SU-DHL-6 (cell line): ENCODE data around the gene WDR19.

Source experiments
- H2AFZ ChIP-seq: fragments of 200-600 bp; sonication (generic); 2 replicates; pipeline ENCODE4 v1.6.1; 2014; ENCODE audit warnings: low read depth, mild to moderate bottlenecking, moderate library complexity, mixed read lengths, antibody characterized with exemption, low read length; ENCODE audit not compliant: severe bottlenecking
- H3F3A ChIP-seq: fragments of 200-600 bp; shearing (Covaris generic); 2 replicates; pipeline ENCODE4 v1.6.0; 2016; ENCODE audit warnings: antibody characterized with exemption, mild to moderate bottlenecking; ENCODE audit not compliant: insufficient read depth
- H3K27ac ChIP-seq: fragments of 200-600 bp; sonication (generic); 2 replicates; pipeline ENCODE4 v1.5.1; 2016; ENCODE audit warnings: low read depth, mild to moderate bottlenecking, low read length, moderate library complexity, mixed read lengths
- H3K27me3 ChIP-seq: fragments of 200-600 bp; sonication (generic), shearing (Covaris generic); 2 replicates; pipeline ENCODE4 v1.6.0; 2014; ENCODE audit warnings: mild to moderate bottlenecking, low read length
- H3K36me3 ChIP-seq: fragments of 200-600 bp; sonication (generic); 2 replicates; pipeline ENCODE4 v1.6.1; 2014; ENCODE audit warnings: mild to moderate bottlenecking, low read length, mixed read lengths
- H3K4me2 ChIP-seq: fragments of 300-600, 200-600 bp; shearing (Covaris generic), sonication (generic); 2 replicates; pipeline ENCODE4 v1.6.0; 2014; ENCODE audit warnings: low read length, low read depth, mild to moderate bottlenecking; ENCODE audit not compliant: poor library complexity, severe bottlenecking
- H3K4me3 ChIP-seq: fragments of 200-600 bp; sonication (generic); 2 replicates; pipeline ENCODE4 v1.5.1; 2014; ENCODE audit warnings: antibody characterized with exemption, low read length, mild to moderate bottlenecking, mixed read lengths; ENCODE audit not compliant: insufficient read depth, poor library complexity, severe bottlenecking
- H3K79me2 ChIP-seq: fragments of 200-600 bp; sonication (generic); 2 replicates; pipeline ENCODE4 v1.6.1; 2014; ENCODE audit warnings: mild to moderate bottlenecking, low read length, moderate library complexity; ENCODE audit not compliant: insufficient read depth
- H3K9ac ChIP-seq: fragments of 200-600 bp; sonication (generic); 2 replicates; pipeline ENCODE4 v1.7.0; 2014; ENCODE audit warnings: mild to moderate bottlenecking, low read length
- H3K9me2 ChIP-seq: fragments of 200-600 bp; sonication (generic); replicated peaks from 2 replicates; pipeline ENCODE4 v1.6.1; 2014; ENCODE audit warnings: low read length; ENCODE audit not compliant: insufficient read depth
- H3K9me3 ChIP-seq: fragments of 200-600 bp; sonication (generic); 2 replicates; pipeline ENCODE4 v1.6.1; 2014; ENCODE audit warnings: low read length, mixed read lengths; ENCODE audit not compliant: insufficient read depth
- H4K20me1 ChIP-seq: fragments of 200-600 bp; sonication (generic); 2 replicates; pipeline ENCODE4 v1.6.1; 2014; ENCODE audit warnings: low read depth, mild to moderate bottlenecking, antibody characterized with exemption, low read length, moderate library complexity, mixed read lengths
- CTCF ChIP-seq: fragments of 200-600 bp; sonication (generic); IDR thresholded peaks from one replicate; pipeline ENCODE4 v1.5.1; 2017; ENCODE audit warnings: antibody characterized with exemption, mild to moderate bottlenecking, low read length, moderate library complexity; ENCODE audit not compliant: insufficient read depth, poor library complexity, severe bottlenecking
- EZH2phosphoT487 ChIP-seq: fragments of 200-600 bp; sonication (generic), shearing (Covaris generic); conservative IDR thresholded peaks from 2 replicates; pipeline ENCODE4 v1.6.1; 2018; ENCODE audit warnings: mild to moderate bottlenecking, antibody characterized with exemption, low read length, moderate library complexity, mixed read lengths

Gene WDR19

GRCh38 chr4:39324446-39324845 is 142.1 kb downstream of the WDR19 start:
- Histone ChIP-seq H4K20me1 (no peaks in the 10 kb centered on the region), H3K9me3 (no peaks in the 10 kb centered on the region), H3K4me3 (no peak overlapping the region), H2AFZ (no peak overlapping the region), H3K79me2 (peaks cover 22% of the 10 kb centered on the region), H3K9me2 (no peaks in the 10 kb centered on the region), H3K9ac (no peak overlapping the region), H3F3A (peaks cover 3% of the 10 kb centered on the region; the same call in 1 of the 2 replicates), H3K27me3 (no peaks in the 10 kb centered on the region), H3K27ac (no peak overlapping the region), H3K4me2 (no peak overlapping the region), H3K36me3 (peaks cover 43% of the 10 kb centered on the region)
- no peak for TF ChIP-seq EZH2phosphoT487
- TF ChIP-seq CTCF = no peak

- H3K79me2 ChIP-seq = peaks cover 28% of the 10 kb centered on the region
Measured at GRCh38 chr4:39324897-39325613, 142.7 kb downstream of the WDR19 start.

GRCh38 chr4:39326468-39326977 is 144.2 kb downstream of the WDR19 start:
- Histone ChIP-seq H3K79me2 (peaks cover 42% of the 10 kb centered on the region), H3K27ac (no peak overlapping the region), H3K4me3 (no peak overlapping the region), H3K9ac (no peak overlapping the region), H3K27me3 (no peaks in the 10 kb centered on the region), H3K36me3 (peaks cover 31% of the 10 kb centered on the region), H2AFZ (no peak overlapping the region), H4K20me1 (no peaks in the 10 kb centered on the region), H3K4me2 (no peak overlapping the region), H3K9me2 (no peaks in the 10 kb centered on the region), H3F3A (no peaks in the 10 kb centered on the region), H3K9me3 (no peaks in the 10 kb centered on the region)
- TF ChIP-seq EZH2phosphoT487 = no peak
- no peak for TF ChIP-seq CTCF

More at GRCh38 chr4:39324897-39325613, 142.7 kb downstream of the WDR19 start:
- H2AFZ ChIP-seq = no peak overlapping the region
- H3K9me3 ChIP-seq = no peaks in the 10 kb centered on the region
- H4K20me1 ChIP-seq = no peaks in the 10 kb centered on the region
- no peak overlapping the region for H3K4me3 ChIP-seq
- no peaks in the 10 kb centered on the region for H3K27me3 ChIP-seq
- no peaks in the 10 kb centered on the region for H3K9me2 ChIP-seq
- no peak overlapping the region for H3K27ac ChIP-seq
- H3F3A ChIP-seq = peaks cover 3% of the 10 kb centered on the region; the same call in 1 of the 2 replicates
- TF ChIP-seq CTCF = no peak
- no peak for TF ChIP-seq EZH2phosphoT487
- H3K9ac ChIP-seq = no peak overlapping the region
- no peak overlapping the region for H3K4me2 ChIP-seq
- H3K36me3 ChIP-seq = peaks cover 41% of the 10 kb centered on the region
